Thyroid gland (tissue), 4 donors: ENCODE results near the gene LANCL1.

Experiments
- POLR2A ChIP-seq, 2 donors: fragments of 450-650 bp; IDR thresholded peaks; one replicate each; pipeline ENCODE4 v1.6.1; 2017; ENCODE audit warnings: antibody characterized with exemption in 2 of 2, mild to moderate bottlenecking in 2 of 2, moderate library complexity in 1 of 2
- TF ChIP-seq, protein P1 (sequence below), 6 experiments: fragments of 200-600 bp in 3 of 6; fragments of 450-650 bp in 3 of 6; sonication (generic) in 3 of 6; IDR thresholded peaks; one replicate each; pipeline ENCODE4 v1.5.1; 2016 to 2019; ENCODE audit warnings: antibody characterized with exemption in 6 of 6, mild to moderate bottlenecking in 2 of 6, inconsistent platforms in 1 of 6, moderate library complexity in 1 of 6

DNA sequence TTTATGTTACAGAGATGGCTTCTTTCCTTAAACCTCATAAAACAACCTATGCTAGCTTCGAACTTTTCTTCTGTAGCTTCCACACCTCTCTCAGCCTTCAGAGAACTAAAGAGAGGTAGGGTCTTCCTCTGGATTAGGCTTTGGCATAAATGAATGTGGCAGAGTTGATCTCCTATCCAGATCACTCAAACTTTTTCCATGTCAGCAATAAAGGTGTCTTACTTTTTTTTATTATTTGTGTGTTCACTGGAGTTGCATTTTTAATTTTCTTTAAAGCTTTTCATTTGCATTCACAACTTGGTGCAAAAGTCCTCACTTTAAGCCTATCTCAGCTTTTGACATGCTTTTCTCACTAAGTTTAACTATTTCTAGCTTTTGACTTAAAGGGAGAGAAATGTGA is 66.0 kb downstream of the LANCL1 start:
- TF ChIP-seq, protein P1, sequence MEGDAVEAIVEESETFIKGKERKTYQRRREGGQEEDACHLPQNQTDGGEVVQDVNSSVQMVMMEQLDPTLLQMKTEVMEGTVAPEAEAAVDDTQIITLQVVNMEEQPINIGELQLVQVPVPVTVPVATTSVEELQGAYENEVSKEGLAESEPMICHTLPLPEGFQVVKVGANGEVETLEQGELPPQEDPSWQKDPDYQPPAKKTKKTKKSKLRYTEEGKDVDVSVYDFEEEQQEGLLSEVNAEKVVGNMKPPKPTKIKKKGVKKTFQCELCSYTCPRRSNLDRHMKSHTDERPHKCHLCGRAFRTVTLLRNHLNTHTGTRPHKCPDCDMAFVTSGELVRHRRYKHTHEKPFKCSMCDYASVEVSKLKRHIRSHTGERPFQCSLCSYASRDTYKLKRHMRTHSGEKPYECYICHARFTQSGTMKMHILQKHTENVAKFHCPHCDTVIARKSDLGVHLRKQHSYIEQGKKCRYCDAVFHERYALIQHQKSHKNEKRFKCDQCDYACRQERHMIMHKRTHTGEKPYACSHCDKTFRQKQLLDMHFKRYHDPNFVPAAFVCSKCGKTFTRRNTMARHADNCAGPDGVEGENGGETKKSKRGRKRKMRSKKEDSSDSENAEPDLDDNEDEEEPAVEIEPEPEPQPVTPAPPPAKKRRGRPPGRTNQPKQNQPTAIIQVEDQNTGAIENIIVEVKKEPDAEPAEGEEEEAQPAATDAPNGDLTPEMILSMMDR (IDR thresholded peaks at IDR 0.05): no peak
- no peak for TF ChIP-seq POLR2A (IDR thresholded peaks at IDR 0.05)
